Measurements from ENCODE around the gene MRPL16.
"Not testable (repeated sequence)": the region's sequence is repeated elsewhere in the genome, so short reads cannot be mapped to it uniquely, and the experiment has no call there.

The MRPL16 gene

DNA sequence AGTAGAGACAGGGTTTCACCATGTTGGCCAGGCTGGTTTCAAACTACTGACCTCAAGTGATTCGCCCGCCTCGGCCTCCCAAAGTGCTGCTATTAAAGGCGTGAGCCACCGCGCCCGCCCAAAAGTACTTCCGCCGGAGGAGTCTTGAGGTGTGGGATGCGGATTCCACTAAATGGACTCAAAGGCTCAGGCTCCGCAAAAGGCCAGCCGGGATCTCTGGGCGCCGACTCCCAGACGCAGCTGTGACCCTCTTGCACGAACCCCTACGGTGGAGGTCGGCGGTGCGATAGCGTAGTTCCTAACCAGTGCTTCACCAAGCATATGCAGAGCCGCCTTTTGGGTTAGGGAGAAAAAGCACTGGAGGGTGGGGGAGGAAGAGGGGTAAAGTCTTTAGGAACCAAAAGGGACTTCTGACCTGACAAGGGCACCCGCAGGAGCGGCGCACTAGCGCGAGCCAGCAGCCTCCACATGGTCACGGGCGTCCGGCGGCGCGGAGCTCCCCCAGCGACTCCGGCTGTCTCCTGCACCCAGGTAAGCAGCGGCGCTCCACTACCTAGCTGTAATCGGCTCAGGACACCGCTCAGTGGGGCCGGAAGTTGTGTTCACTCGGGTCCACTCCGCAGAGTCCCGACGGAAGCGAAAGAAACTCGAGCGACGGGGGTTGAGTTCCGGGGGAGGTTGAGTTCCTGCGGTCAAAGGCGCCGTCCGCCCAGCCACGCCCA lies at the start of gene MRPL16:
Gene MRPL16 (minus strand): TSS at position 590 of the 722 bp plus-strand sequence. CDS start 120 bp downstream, at position 470.
- peak; percentile 86 for DNase-seq (ENCODE audit: low read depth)

- no peak for DNase-seq (ENCODE audit: low read depth)
These were observed 49.1 kb upstream of the MRPL16 start for GRCh38 chr11:59859673-59860072.

DNA sequence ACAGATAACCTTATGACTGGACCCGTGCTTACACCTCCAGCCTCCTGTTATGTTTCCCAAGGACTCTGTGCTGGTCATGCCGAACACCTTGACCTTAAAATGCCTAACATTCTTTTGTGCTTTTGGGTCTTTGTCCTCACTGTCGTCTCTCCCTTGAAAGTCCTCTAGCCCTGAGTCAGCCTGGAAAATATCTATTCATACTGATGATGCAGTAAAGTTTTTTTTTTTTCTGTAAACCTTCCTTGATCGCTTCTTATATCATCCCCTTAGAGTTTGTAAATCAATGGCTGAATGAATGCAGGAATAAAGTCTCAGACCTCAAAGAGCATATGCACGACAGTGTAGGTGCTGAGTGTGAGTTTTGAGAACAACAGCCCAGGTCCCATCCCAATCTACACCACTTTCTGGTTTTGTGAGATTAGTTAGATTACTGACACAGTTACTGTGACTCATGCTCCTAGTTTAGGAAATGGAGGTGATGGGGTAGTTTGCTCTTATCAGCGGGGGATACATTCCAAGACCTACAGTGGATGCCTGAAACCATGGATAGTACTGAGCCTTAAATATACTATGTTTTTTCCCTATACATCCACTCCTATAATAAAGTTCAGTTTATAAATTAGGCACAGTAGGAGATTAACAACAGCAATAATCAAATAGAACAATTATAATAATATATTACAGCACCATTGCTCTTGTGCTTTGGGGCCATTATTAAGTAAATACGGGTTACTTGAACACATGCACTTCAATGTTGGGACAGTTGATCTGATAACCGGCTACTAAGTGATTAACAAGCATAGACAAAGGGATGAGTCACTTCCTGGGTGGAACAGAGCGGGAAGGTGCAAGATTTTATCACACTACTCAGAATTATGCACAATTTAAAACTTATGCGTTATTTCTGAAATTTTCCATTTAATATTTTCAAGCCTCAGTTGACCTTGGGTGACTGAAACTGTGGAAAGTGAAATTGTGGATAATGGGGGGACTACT lies 47.2 kb upstream of the MRPL16 start:
- DNase-seq (ENCODE audit: low read depth), result no peak

DNA sequence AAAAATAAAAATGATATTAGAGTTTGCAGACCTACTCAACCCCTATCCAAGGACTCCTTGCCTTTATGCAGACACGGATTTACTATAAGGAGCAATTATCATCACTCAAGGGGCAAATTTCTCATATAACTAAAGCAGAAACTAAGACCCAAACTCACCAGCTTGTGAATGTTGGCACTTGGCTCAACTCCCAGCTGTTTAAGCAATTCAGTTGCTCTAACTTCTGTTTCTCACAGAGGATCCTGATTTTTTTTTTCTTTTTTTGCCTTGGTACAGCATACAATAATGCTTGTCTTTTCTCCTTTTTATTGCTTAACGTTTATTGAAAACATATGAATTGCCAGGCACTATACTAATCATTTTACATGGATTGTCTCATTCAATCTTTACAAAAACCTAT lies 44.3 kb upstream of the MRPL16 start:
- no peak for DNase-seq (ENCODE audit: low read depth)

DNA sequence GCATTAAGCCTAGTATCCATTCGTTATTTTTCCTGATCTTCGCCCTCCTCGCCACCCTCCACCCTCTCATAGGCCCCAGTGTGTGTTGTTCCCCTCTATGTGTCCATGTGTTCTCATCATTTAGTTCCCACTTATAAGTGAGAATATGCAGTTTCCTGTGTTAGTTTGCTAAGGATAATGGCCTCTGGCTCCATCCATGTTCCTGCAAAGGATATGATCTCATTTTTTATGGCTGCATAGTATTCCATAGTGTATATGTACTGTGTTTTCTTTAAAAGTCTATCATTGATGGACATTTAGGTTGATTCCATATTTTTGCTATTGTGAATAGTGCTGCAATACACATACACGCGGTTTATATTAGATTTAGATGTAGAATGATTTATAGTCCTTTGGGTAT lies 40.8 kb upstream of the MRPL16 start:
- DNase-seq (ENCODE audit: low read depth), result not testable (repeated sequence)

- not testable (repeated sequence) for DNase-seq (ENCODE audit: low read depth)
These were observed 39.0 kb upstream of the MRPL16 start for GRCh38 chr11:59849551-59849950.

DNA sequence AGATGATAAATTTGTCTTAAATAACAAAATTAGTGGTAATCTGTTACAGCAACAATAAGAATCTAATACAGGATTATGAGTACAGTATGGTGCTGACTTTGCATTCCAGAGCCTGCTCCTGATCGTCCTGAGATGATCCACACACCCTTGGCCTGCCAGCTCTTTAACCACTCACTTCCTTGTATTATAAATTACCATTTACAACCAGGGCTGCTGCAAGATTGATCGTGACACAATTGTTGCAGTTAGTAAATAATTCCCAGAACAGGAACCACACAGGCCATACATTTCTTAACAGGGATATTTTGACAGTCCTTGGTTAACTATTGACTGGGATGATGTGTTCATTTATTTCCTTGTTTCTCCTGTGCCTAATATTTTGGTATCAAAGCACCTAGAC lies 38.6 kb upstream of the MRPL16 start:
- no peak for DNase-seq (ENCODE audit: low read depth)

DNA sequence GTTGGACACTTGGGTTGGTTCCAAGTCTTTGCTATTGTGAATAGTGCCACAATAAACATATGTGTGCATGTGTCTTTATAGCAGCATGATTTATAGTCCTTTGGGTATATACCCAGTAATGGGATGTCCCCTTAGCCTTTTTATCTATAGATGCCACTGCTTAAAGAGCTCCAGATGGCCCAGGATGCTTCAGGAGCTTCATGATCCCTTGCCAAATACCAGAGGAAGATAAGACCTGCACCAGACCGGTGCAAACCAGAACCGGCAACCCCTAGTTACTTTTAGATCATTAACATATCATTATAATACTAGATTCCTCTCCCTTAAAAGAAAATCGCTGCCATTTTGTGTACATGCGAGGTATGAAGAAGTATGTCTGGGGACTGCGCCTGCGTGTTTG lies 37.9 kb upstream of the MRPL16 start:
- DNase-seq (ENCODE audit: low read depth), result not testable (repeated sequence)

DNA sequence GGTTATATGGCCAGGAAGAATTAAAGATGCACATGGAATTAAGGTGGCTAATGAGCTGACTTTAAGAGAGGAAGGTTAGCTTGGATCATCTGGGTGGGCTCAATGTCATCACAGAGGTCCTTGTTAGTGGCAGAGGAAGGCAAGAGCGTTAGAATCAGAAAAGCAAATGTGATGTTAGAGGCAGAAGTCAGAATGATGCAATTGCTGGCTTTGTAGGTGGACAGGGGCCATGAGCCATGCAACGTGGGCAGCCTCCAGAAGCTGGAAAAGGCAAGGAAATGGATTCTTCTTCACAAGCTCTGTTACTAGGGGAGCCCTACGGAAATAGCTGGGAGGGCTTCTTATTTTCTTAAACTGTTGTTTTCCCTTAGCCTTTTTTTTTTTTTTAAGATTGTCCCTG lies 37.0 kb upstream of the MRPL16 start:
- no peak for DNase-seq (ENCODE audit: low read depth)

DNA sequence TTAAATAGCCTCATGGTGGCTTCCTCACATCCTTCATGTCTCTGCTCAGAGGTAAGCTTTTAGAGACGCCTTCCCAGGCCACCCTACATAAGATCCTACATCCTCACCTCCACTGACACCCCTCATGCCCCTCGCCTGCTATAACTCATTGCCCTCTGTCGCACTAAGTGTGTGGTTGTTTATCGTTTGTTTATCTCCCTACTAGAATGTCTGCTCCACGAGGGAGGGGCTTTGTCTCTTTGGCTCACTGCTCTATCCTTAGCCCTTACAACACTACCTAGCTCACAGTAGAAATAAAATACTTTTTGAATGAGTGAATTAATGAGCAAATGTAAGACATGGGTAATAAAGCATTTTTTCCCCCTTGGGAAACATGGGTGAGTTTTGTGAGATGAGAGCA lies 36.0 kb upstream of the MRPL16 start:
- DNase-seq (ENCODE audit: low read depth), result no peak

DNA sequence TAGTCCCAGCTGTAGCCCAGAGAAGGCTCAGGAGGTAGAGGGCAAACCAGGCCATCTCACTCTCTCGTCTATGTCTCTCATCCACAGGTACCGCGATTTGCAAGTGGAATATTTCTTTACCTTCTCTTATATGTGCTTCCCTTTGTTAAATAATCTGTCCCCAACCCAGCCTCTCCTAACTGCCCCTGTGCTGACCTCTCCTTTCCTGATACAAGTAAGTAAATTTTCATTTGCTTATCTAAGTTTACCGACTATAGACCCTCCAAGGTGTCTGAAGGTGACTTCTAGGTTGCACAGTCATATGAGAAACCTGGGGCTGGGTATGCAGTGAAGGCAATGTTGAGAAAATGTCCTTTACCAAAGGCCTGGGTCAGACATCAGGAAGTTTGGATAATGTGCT lies 34.8 kb upstream of the MRPL16 start, which contains the start of gene CBLIF:
Gene CBLIF (minus strand): TSS at position 101 of the 400 bp plus-strand sequence. CDS start 46 bp downstream, at position 55.
- DNase-seq (ENCODE audit: low read depth), result no peak

GRCh38 chr11:59842316-59842715 lies 31.7 kb upstream of the MRPL16 start:
- DNase-seq (ENCODE audit: low read depth), result no peak

DNA sequence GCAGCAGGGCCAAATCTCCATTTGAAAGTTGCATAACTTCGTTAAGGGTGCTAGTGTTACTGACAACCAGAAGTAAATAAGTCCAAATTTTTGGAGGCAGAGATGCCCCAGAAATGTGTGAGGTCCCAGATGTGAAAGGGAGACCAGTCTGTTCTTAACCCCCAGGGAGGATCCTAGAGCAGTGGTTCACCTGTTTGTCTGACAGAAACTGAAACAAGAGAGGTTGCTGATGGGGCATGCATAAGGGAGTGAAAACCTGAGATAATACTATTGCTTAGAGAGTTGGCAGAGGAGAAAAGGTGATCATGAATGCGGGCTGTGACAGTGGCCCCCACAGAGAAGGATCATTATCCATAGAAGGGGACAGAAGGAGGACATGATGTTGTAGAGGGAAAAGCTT lies 30.9 kb upstream of the MRPL16 start:
- no peak for DNase-seq (ENCODE audit: low read depth)

DNA sequence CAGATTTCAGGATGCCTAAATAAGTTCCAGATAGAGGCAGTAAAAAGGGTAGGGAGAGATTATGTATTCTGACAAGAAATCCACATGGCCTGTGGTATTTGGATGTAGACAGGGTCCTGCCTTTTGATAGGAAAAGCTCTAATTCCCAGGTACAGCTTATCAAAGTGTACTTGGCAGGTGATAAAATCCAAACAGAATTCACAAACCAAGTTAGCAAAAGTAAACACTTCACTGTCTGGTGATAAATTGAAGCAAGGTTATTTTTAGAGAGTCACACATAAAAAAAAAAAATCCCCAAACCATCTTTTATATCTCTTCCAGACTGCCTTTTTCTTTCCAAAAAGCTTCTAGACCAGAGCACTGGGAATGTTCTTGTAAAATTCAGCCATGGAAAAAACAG lies 29.0 kb upstream of the MRPL16 start:
- no peak for DNase-seq (ENCODE audit: low read depth)

DNA sequence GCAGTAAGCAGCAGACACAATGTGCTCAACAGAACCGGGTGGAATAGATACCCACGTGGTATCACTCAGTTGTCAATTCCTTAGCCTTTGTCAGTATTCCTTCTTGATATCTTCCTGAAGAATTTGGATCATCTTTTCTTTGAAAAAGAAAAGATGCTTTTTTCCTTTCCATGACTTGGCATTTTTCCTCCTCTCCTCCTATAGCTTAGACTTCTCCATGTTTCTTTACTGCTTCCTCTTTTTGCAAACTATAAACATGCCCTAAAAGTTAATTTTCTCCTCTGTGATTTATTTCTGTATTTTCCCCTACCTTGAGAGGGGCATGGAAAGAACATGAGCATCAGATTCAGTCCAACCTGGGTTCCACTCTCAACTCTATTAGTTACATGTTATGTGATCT lies 23.0 kb upstream of the MRPL16 start:
- no peak for DNase-seq (ENCODE audit: low read depth)

- DNase-seq (ENCODE audit: low read depth), result no peak
These were observed 18.8 kb upstream of the MRPL16 start for GRCh38 chr11:59829358-59829757.

- peak; percentile 52 for DNase-seq (ENCODE audit: low read depth)
These were observed 12.5 kb upstream of the MRPL16 start for GRCh38 chr11:59822989-59823566.

DNA sequence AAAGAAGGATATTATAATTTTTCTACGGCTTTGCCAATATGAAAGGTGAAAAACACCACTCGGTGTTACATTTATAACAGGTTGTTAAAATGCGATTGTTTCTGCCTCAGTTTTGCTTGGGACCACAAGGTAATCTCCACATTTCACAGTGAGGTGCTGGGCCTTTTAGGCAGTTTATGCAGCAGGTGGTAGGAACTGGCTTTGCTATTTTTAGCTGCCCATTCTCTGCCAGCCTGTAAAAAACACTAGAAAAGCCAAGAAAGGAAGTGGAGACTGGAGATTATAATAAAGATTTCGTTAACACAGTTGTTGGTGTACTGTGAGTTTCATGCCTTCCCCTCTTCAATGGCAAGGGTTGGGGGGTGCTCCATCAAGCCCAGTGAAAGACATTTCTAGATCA lies 8.0 kb upstream of the MRPL16 start:
- no peak for DNase-seq (ENCODE audit: low read depth)

DNA sequence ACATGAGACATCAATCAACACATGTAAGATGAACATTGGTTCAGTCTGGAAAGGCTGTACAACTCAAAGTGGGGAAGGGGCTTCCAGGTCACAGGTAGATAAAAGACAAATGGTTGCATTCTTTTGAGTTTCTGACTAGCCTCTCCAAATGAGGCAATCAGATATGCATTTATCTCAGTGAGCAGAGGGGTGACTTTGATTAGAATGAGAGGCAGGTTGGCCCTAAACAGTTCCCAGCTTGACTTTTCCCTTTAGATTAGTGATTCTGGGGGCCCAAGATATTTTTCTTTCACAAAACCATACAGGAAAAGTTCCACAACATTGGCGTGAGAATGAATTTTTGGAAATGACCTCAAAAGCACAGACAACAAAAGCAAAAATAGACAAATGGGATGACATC lies 5.9 kb upstream of the MRPL16 start:
- not testable (repeated sequence) for DNase-seq (ENCODE audit: low read depth)

DNA sequence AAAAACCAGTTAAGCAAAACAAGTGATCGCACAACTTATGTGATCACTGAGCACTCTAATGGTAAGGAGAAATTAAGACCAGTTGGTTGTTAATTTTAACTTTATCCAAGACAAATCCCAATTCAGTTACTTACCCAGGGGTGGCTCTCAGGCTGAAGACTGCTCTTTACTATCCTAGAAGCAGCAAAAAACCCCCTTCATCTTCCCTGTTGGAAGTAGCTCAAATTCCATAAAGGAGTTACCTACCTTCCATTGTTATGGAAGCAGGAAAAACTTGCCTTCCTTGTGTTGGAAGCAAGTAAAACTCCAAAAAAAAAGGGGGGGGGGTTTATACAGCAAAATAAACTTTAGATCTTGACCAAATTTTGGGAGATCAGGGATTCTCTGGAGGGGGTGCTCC lies 5.2 kb upstream of the MRPL16 start:
- DNase-seq (ENCODE audit: low read depth), result no peak

GRCh38 chr11:59814021-59814420 lies 3.4 kb upstream of the MRPL16 start:
- no peak for DNase-seq (ENCODE audit: low read depth)

GRCh38 chr11:59813364-59813763 lies 2.8 kb upstream of the MRPL16 start:
- DNase-seq (ENCODE audit: low read depth), result no peak

GRCh38 chr11:59812220-59812619 lies 1.6 kb upstream of the MRPL16 start:
- no peak for DNase-seq (ENCODE audit: low read depth)

All from fibroblast of gingiva (primary cell).